ENCODE measurements around the gene CNGA1.

Gene CNGA1

DNA sequence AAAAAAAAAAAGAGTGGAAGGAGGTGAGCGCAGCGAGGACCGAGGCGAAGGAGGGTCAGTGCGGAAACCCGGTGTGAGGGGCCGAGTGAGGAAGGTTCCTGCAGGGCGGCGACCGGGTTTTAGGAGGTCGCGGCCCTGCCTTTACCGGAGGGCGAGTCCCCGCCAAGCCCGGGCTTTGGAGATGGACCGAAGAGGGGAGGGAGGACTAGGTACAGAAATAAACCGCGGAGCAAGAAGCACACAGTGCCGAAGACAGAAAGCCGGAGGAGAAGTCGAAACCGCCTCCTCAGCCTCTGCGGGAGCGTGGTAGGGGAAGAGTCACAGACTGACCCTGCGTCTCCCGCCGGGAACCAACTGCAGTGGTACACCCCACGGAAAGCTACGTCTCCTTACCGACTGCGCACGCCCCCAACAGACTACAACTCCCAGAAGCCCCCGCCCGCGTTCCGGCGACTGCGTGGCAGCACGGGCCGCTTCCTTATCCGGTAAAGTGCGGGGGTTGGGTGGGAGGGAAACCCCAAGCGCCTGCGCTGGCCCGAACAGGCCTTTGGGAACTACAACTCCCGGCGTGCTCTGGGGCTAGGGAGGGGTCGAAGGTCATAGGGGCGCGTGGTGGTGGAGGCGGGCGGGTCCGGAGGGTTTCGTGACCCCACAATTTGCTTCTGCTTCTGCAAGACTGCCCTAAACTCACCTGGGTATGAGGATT is 102.1 kb downstream of the CNGA1 start, which contains the start of gene NFXL1:
TSS of gene NFXL1 (minus strand) at position 364 of the 706 bp plus-strand sequence. CDS start 380 bp downstream, outside the sequence.
- H3K4me1 ChIP-seq = peaks cover 32% of the 10 kb centered on the region
- peaks cover 15% of the 10 kb centered on the region for H3K9me3 ChIP-seq
- peak within 1 kb of the TSS; percentile 75 for H3K27ac ChIP-seq
- H3K36me3 ChIP-seq = peaks cover 13% of the 10 kb centered on the region
- H3K4me3 ChIP-seq = peak within 1 kb of the TSS; percentile 92
- no peaks in the 10 kb centered on the region for H3K27me3 ChIP-seq
- peak within 1 kb of the TSS; percentile 85 for H3K9ac ChIP-seq
- no peak for TF ChIP-seq Cebpa-rat (IDR thresholded peaks at IDR 0.05)
- H4K20me1 ChIP-seq = no peaks in the 10 kb centered on the region
- H3K4me2 ChIP-seq = peak within 1 kb of the TSS; percentile 87

DNA sequence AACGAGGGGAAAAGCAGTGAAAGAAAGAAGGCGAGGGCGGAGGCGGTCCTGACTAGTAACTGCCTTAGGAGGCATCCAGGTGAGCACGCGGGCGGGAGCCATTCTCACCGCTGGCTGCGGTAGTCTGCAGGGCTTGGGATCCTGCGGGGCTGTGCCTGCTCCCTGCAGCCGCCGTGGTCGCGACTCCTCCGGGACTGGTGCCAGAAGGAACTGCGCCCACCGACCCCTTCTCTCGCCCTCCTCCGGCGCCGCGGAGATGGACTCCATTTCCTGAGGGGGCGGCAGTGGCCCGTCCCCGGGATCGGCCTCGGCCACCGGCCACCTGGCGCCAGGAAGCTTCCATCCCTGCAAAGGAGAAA is 102.6 kb downstream of the CNGA1 start:
- peaks cover 14% of the 10 kb centered on the region for H3K9me3 ChIP-seq
- no peaks in the 10 kb centered on the region for H3K27me3 ChIP-seq
- no peaks in the 10 kb centered on the region for H4K20me1 ChIP-seq
- no peak for TF ChIP-seq Cebpa-rat (IDR thresholded peaks at IDR 0.05)
- peak overlapping the region; percentile 85 for H3K9ac ChIP-seq
- H3K27ac ChIP-seq = peak overlapping the region; percentile 75
- H3K4me3 ChIP-seq = peak overlapping the region; percentile 92
- peaks cover 18% of the 10 kb centered on the region for H3K36me3 ChIP-seq
- peaks cover 32% of the 10 kb centered on the region for H3K4me1 ChIP-seq
- peak overlapping the region; percentile 87 for H3K4me2 ChIP-seq

DNA sequence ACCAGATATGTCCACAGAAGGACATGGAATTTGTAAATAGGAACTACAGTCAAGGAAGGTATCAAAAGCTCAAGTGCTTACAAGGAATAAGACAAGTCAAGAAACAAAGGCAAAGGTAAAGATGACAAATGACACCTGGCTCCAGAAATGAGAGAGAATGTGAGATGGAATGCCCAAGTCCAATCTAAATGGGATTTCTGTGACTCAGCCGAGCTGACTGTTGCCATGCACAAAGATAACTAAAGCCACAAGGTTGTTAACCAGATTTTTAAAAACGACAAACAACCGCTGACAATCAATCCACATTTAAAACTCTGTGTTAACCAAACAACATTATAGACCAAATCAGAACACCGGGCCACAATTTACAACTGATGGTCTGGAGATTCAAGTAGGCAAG is 103.2 kb downstream of the CNGA1 start:
- H4K20me1 ChIP-seq = no peaks in the 10 kb centered on the region
- H3K9ac ChIP-seq = peak overlapping the region; percentile 85
- H3K4me2 ChIP-seq = peak overlapping the region; percentile 87
- peak overlapping the region; percentile 75 for H3K27ac ChIP-seq
- peaks cover 32% of the 10 kb centered on the region for H3K4me1 ChIP-seq
- H3K36me3 ChIP-seq = peaks cover 22% of the 10 kb centered on the region
- no peak for TF ChIP-seq Cebpa-rat (IDR thresholded peaks at IDR 0.05)
- peak overlapping the region; percentile 92 for H3K4me3 ChIP-seq
- H3K27me3 ChIP-seq = no peaks in the 10 kb centered on the region
- peaks cover 8% of the 10 kb centered on the region for H3K9me3 ChIP-seq

DNA sequence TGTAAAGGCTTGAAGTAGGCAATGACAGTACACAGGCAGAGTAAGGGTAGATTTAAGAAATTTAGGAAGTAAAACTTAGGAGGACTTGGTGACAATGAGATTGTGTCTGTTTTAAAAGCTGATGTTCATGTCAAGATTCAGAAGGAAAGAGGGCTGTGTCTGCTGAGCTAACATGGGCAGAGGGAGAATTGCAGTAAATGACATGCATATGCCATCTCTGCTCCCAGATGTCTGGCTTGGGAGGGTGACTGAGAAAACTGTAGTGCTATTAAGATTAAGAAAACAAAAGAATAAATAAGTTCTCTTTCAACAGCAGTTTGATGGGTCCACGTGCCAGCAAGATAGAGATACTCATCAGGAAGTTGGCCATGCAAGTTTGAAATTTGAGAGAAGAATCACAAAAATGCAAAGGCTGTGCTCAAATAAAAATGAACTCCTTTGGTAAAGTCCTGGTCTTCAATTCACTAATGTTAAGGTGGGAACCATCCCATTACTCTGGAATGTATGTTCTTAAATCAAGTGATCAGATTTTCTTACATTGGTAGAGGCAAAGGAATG is 109.3 kb downstream of the CNGA1 start:
- no peak overlapping the region for H3K4me2 ChIP-seq
- no peak overlapping the region for H3K9ac ChIP-seq
- H3K36me3 ChIP-seq = peaks cover 64% of the 10 kb centered on the region
- no peak overlapping the region for H3K4me3 ChIP-seq
- no peak for TF ChIP-seq Cebpa-rat (IDR thresholded peaks at IDR 0.05)
- peaks cover 9% of the 10 kb centered on the region for H3K4me1 ChIP-seq
- no peaks in the 10 kb centered on the region for H3K27me3 ChIP-seq
- no peak overlapping the region for H3K27ac ChIP-seq
- H3K9me3 ChIP-seq = no peaks in the 10 kb centered on the region
- H4K20me1 ChIP-seq = no peaks in the 10 kb centered on the region

DNA sequence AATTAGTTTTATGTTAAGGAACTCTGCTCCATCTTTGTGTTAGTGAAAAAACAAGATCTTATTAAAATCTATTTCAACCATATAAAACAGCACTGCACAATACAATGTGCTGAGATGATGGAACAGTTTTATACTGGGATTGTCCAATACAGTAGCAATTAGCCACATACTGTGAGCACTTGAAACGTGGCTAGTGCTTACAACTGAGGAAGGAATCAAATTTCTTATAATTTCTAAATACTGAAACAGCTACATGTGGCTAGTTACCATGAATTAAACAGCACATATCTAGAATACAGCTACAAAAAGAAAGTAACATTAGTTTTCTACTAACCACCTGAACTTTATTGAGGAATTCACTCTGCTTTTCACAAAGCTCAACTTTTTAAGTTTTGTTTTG is 116.8 kb downstream of the CNGA1 start:
- Histone ChIP-seq H3K4me3 (no peak overlapping the region), H4K20me1 (no peaks in the 10 kb centered on the region), H3K36me3 (peaks cover 75% of the 10 kb centered on the region), H3K27ac (no peak overlapping the region), H3K27me3 (no peaks in the 10 kb centered on the region), H3K9me3 (no peaks in the 10 kb centered on the region), H3K9ac (no peak overlapping the region), H3K4me1 (no peaks in the 10 kb centered on the region), H3K4me2 (no peak overlapping the region)
- TF ChIP-seq Cebpa-rat (IDR thresholded peaks at IDR 0.05) = no peak

DNA sequence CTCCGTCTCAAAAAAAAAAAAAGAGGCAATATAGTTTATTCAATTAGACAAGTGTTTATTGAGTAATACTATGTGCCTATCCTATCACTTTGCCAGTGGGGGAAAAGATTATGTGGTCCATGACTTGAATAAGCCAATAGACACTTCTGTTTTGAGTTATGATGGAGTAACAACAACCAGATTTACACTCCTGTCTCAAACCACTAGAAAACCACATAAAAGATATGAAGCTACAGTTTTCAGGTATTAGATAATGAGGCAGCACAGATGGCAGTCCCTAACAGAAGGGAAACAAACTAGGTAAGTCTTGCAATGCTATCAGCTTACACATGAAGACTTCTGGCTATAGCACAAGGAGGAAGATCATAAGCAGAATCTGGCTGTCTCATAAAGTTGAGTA is 124.6 kb downstream of the CNGA1 start:
- H3K27ac ChIP-seq = no peak overlapping the region
- no peak overlapping the region for H3K4me2 ChIP-seq
- H3K9ac ChIP-seq = no peak overlapping the region
- peaks cover 57% of the 10 kb centered on the region for H3K36me3 ChIP-seq
- H4K20me1 ChIP-seq = no peaks in the 10 kb centered on the region
- no peak overlapping the region for H3K4me3 ChIP-seq
- no peaks in the 10 kb centered on the region for H3K4me1 ChIP-seq
- TF ChIP-seq Cebpa-rat (IDR thresholded peaks at IDR 0.05) = no peak
- no peaks in the 10 kb centered on the region for H3K27me3 ChIP-seq
- H3K9me3 ChIP-seq = no peaks in the 10 kb centered on the region

All from BLaER1 (cell line).